Heart left ventricle (tissue), 16 donors: ENCODE data around the gene CGB2. TPM values are rescaled to one million over a fixed set of nuclear protein-coding genes. Genes with fewer than 3 reads are reported as not detected.

ENCODE experiments used
- ATAC-seq, 4 donors: fragments of 200-7000 bp; cut with Tn5 transposase; one replicate each; pipeline ENCODE4 v1.9.1; 2020 to 2022; ENCODE audit warnings: moderate library complexity in 4 of 4, mild to moderate bottlenecking in 3 of 4, moderate number of reproducible peaks in 1 of 4
- DNase-seq, 5 donors: peaks; one replicate each; pipeline ENCODE4 v3.0.0-alpha.2; 2020
- H3K27ac ChIP-seq, 12 donors: fragments of 200-600 bp; sonication (generic) in 4 of 12; one replicate each; pipeline versions ENCODE4 v1.5.0 to v1.8.0; 2016 to 2022; ENCODE audit warnings: mild to moderate bottlenecking in 2 of 12
- H3K27me3 ChIP-seq, 9 donors: fragments of 200-600 bp; sonication (generic) in 2 of 9; one replicate each; pipeline versions ENCODE4 v1.5.1 to v1.8.0; 2016 to 2022; ENCODE audit warnings: mild to moderate bottlenecking in 3 of 9
- H3K36me3 ChIP-seq, 9 donors: fragments of 200-600 bp; sonication (generic) in 2 of 9; one replicate each; pipeline versions ENCODE4 v1.5.0 to v1.8.0; 2018 to 2022; ENCODE audit warnings: mild to moderate bottlenecking in 2 of 9
- H3K4me1 ChIP-seq, 12 donors: fragments of 200-600 bp; sonication (generic) in 4 of 12; one replicate each; pipeline versions ENCODE4 v1.5.0 to v1.8.0; 2016 to 2022; ENCODE audit warnings: mild to moderate bottlenecking in 3 of 12
- H3K4me3 ChIP-seq, 12 donors: fragments of 200-600 bp; sonication (generic) in 4 of 12; one replicate each; pipeline versions ENCODE4 v1.5.0 to v1.8.0; 2017 to 2022; ENCODE audit warnings: mild to moderate bottlenecking in 9 of 12, moderate library complexity in 4 of 12
- H3K9me3 ChIP-seq, 12 donors: fragments of 200-600 bp; sonication (generic) in 4 of 12; one replicate each; pipeline versions ENCODE4 v1.5.0 to v1.8.0; 2016 to 2022; ENCODE audit warnings: mild to moderate bottlenecking in 1 of 12
- POLR2A ChIP-seq, 2 donors: fragments of 450-650 bp; IDR thresholded peaks; one replicate each; pipeline ENCODE4 v1.6.1; 2017; ENCODE audit warnings: antibody characterized with exemption in 2 of 2, mild to moderate bottlenecking in 2 of 2, moderate library complexity in 2 of 2
- WGBS, 4 donors: extraction: QIAGEN DNeasy Blood & Tissue Kit in 2 of 4; methylation state at CpG; one replicate each; pipeline versions ENCODE4 v1.1.5 to v1.1.7; 2013 to 2018; 5-methylcytosine and 5-hydroxymethylcytosine counted together
- intact Hi-C, 10 donors: fragments of 100-400 bp; cut with DNase I; formaldehyde crosslinking; loops; one replicate each; pipeline versions ENCODE4 v1.11.1 to v1.14.2; 2022
- polyA plus RNA-seq, 2 donors: library from polyadenylated mRNA; stranded (reverse); fragments of 200-250 nt; gene quantifications; one replicate each; pipeline ENCODE4 v1.2.3, GENCODE V29; 2013
- total RNA-seq, 9 donors: library from RNA; depleted of rRNA in 2 of 9; stranded (reverse); fragments of >200 nt in 2 of 9; fragmentation: NEBNext Ultra II Directional in 3 of 9; extraction: Animal tissue kit (Norgen Biotek cat#: 25700) in 3 of 9; gene quantifications; one replicate each; pipeline versions ENCODE4 v1.1.0 to v1.2.4, GENCODE V29; 2016 to 2023
- TF ChIP-seq, protein P1 (sequence below), 12 donors: fragments of 200-600 bp; sonication (generic) in 4 of 12; IDR thresholded peaks; one replicate each; pipeline versions ENCODE4 v1.5.0 to v1.8.0; 2018 to 2022; ENCODE audit warnings: antibody characterized with exemption in 12 of 12, mild to moderate bottlenecking in 5 of 12
- donor health status: ischemic (EF 13 %, LVEDD 7.1; RV severe dilation, severe dysfunction).
- donor health status: healthy with polysubstance abuse.
- donor health status: DM: no; HTN: yes; CAD: no.
- donor health status: DM: no; HTN: no; CAD: no.
- donor health status: ischemic (EF 25% LVEDD 6.9; RV normal size, moderate dysfunction).
- donor health status: ischemic (EF 25% LVEDD 5.7; RV mildly dilated, moderate dysfunction).
- donor health status: healthy.
- donor health status: DM: yes; HTN: yes; CAD: no.
- donor health status: ischemic (EF 35%, LVEDD 5.7; RV mildly dilated, moderate dysfunction).
- donor health status: nonischemic (EF 11% LVEDD 7.7; RV severe dilation, severe dysfunction).
- donor health status: DM: yes; HTN: yes; CAD: no.
- donor health status: PGD.
- donor health status: ischemic (EF 29% LVEDD 5.4; RV normal size, mild dysfunction).
- donor health status: nonischemic (EF 23%, LVEDD 6.1; RV moderate dilation, normal function).

The CGB2 gene
- total and polyA plus RNA-seq, 11 donors: not detected

DNA sequence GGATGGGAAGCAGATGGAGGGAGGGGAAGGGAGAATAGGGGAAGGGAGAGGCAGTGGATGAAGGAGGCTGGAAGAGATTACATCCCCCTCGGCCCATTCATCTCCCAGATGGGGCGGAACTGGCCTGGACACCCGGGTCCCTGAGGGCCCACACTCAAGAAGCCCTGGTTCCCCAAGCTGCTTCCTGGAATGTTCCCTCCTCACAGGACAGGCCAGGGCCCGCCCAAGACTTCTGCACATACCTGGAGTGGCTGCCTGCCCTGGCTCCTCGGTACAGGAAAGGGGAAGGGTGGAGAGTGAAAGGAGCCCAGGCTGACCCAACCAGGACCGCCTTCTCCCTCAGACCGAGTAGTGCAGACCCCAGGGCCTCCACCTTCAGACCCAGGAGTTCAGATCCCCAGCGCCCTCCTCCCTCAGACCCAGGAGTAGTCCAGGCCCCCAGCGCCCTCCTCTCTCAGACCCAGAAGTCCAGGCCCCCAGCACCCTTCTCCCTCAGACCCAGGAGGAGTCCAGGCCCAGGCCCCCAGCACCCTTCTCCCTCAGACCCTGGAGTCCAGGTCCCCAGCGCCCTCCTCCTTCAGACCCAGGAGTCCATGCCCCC lies 32.4 kb downstream of the CGB2 start:
- H3K9me3 ChIP-seq: no peaks in the 10 kb centered on the region
- ATAC-seq (peak in 1 of 4 donors; percentile 14), DNase-seq (no peak)
- H3K27ac ChIP-seq: no peak overlapping the region
- intact Hi-C loops: no loop called here
- peaks cover 0 to 65% (median 17%) of the 10 kb centered on the region in 9 donors for H3K27me3 ChIP-seq
- no peaks in the 10 kb centered on the region for H3K36me3 ChIP-seq
- no peak for TF ChIP-seq POLR2A (IDR thresholded peaks at IDR 0.05)
- TF ChIP-seq, protein P1, sequence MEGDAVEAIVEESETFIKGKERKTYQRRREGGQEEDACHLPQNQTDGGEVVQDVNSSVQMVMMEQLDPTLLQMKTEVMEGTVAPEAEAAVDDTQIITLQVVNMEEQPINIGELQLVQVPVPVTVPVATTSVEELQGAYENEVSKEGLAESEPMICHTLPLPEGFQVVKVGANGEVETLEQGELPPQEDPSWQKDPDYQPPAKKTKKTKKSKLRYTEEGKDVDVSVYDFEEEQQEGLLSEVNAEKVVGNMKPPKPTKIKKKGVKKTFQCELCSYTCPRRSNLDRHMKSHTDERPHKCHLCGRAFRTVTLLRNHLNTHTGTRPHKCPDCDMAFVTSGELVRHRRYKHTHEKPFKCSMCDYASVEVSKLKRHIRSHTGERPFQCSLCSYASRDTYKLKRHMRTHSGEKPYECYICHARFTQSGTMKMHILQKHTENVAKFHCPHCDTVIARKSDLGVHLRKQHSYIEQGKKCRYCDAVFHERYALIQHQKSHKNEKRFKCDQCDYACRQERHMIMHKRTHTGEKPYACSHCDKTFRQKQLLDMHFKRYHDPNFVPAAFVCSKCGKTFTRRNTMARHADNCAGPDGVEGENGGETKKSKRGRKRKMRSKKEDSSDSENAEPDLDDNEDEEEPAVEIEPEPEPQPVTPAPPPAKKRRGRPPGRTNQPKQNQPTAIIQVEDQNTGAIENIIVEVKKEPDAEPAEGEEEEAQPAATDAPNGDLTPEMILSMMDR (IDR thresholded peaks at IDR 0.05): no peak
- H3K4me3 ChIP-seq: no peak overlapping the region
- peaks cover 0 to 13% (median 6%) of the 10 kb centered on the region in 12 donors for H3K4me1 ChIP-seq
- WGBS, 4 donors: 45 to 68% (median 52%) methylated on average over 9 to 10 of the region's 10 CpGs

DNA sequence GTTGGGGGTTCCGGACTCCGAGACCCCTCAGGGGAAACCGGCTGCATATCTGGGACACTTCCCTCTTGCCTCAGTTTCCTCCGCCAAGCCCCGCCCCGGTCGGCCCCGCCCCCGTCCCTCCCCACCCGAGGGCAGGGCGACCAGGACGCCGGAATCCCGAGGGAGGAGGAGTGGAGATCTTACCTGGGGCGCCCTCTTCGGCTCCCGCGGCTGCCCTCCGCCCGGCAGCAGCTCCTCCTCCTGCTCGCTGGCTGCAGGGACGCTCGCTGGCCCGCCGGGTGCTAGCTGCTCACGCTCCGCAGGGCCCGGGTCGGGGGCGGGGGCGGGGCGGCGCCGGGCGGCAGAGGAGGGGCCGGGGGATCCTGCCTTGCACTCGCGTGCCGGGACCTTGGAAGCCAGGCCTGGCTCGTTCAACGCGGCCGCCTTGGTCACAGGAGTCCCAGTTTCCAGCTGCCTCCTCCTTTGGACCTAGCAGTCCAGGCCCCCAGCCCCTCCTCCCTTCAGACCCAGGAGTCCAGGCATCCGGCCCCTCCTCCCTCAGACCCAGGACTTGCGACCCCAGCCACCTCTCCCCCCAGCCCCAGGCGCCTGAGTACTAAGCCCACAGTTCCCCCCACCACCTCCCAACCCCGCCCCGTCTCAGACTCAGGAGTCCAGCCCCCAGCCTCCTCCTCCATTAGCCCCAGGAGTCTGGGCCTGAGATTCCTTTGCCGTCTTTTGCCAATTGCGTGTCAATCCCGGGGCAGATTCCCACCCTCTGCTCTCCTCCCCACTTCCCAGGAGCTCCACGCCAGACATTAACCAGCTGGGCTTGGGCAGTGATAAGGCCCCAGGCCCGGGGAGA lies 33.3 kb downstream of the CGB2 start, which contains the start of gene NTF4:
Gene NTF4, minus strand, starts transcription at position 51 of the 844 bp plus-strand sequence. CDS start 2,821 bp downstream, outside the sequence.
- 4 to 13% (median 5%) methylated on average over 10 to 53 of the region's 53 CpGs for WGBS, 4 donors
- ATAC-seq: peak in 3 of 4 donors; percentile 19 to 48 (median 44)
- Histone ChIP-seq H3K27me3 (peaks cover 0 to 72% (median 20%) of the 10 kb centered on the region in 9 donors), H3K36me3 (no peaks in the 10 kb centered on the region), H3K27ac (no peak within 1 kb of the TSS), H3K4me3 (peak within 1 kb of the TSS in 10 of 12 donors; percentile 3 to 44 (median 28)), H3K4me1 (peaks cover 0 to 13% (median 6%) of the 10 kb centered on the region in 12 donors), H3K9me3 (no peaks in the 10 kb centered on the region)
- DNase-seq: no peak
- TF ChIP-seq POLR2A (IDR thresholded peaks at IDR 0.05): no peak
- TF ChIP-seq, protein P1 (IDR thresholded peaks at IDR 0.05): no peak
- intact Hi-C loops: no loop called here

DNA sequence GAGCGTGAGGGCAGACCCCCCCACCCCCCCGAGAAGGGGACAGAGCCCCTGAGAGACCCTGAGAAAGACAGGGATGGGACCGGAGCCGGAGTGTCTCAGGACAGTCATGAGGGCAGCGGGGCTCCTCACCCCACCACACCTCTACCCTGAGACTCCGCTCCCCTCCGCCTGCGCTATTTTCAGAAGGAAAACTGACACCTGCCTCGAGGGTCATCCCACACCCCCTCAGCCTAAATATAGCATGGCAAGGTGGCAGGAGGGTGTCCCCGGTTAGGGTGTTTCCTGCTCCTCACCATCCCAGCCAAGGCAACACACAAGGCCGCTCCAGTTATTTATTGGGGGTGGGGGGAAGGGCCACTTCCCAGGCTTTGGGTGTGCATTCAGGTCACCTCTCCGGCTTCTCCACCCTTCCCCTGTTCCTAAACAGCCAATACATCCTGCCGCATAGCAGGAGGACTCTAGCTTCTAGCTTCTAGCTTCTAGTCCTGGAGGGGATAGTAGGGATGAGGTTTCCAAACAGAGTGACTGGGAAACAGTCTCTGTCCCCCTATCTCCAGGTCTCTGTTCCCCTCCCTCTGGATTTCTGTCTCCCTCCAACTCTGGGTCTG lies 34.3 kb downstream of the CGB2 start:
- intact Hi-C loops: no loop called here
- TF ChIP-seq POLR2A (IDR thresholded peaks at IDR 0.05): no peak
- TF ChIP-seq, protein P1 (IDR thresholded peaks at IDR 0.05): no peak

DNA sequence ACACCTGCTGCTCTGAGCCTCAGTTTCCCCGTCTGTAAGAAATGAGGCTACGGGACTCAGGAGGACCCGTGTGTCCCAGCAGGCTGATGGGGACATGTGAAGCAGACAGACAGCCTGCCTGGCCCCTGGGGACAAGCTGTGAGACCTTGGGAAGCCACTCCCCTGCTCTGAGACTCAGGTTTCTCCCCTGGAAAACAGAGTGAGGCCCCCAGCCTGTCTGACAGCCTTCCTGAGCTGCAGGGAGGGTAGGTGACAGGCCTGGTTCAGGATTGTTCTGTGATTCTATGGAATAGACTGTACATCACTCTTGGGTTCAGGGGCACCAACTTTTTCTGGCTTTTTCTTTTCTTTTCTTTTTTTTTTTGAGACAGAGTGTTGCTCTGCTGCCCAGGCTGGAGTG lies 35.9 kb downstream of the CGB2 start:
- TF ChIP-seq, protein P1 (IDR thresholded peaks at IDR 0.05): no peak
- TF ChIP-seq POLR2A (IDR thresholded peaks at IDR 0.05): no peak
- ATAC-seq (no peak), DNase-seq (no peak)
- Histone ChIP-seq H3K36me3 (no peaks in the 10 kb centered on the region), H3K9me3 (no peaks in the 10 kb centered on the region), H3K27me3 (peaks cover 7 to 77% (median 29%) of the 10 kb centered on the region in 9 donors), H3K4me3 (no peak overlapping the region), H3K27ac (no peak overlapping the region), H3K4me1 (peaks cover 0 to 22% (median 8%) of the 10 kb centered on the region in 12 donors)
- intact Hi-C loops: no loop called here
- WGBS, 4 donors: 35 to 62% (median 50%) methylated on average over 3 of the region's 3 CpGs

More for the DNA sequence above, 34.3 kb downstream of the CGB2 start:
- no peak overlapping the region for H3K4me3 ChIP-seq
- DNase-seq: no peak
- no peaks in the 10 kb centered on the region for H3K9me3 ChIP-seq
- peak in 1 of 4 donors; percentile 13 for ATAC-seq
- peaks cover 0 to 13% (median 6%) of the 10 kb centered on the region in 12 donors for H3K4me1 ChIP-seq
- WGBS, 4 donors: 36 to 48% (median 40%) methylated on average over 13 of the region's 13 CpGs
- no peak overlapping the region for H3K27ac ChIP-seq
- H3K27me3 ChIP-seq: peaks cover 0 to 79% (median 20%) of the 10 kb centered on the region in 9 donors
- no peaks in the 10 kb centered on the region for H3K36me3 ChIP-seq
